HG03565 (cell line): ENCODE results near the gene SH3PXD2B.
"Not testable (repeated sequence)": the region's sequence is repeated elsewhere in the genome, so short reads cannot be mapped to it uniquely, and the experiment has no call there.

ENCODE experiments used
- ATAC-seq: cut with Tn5 transposase; IDR thresholded peaks from one replicate; pipeline ENCODE4 v1.9.1; 2021; ENCODE audit warnings: mild to moderate bottlenecking, moderate library complexity; ENCODE audit not compliant: unreplicated experiment

The SH3PXD2B gene

DNA sequence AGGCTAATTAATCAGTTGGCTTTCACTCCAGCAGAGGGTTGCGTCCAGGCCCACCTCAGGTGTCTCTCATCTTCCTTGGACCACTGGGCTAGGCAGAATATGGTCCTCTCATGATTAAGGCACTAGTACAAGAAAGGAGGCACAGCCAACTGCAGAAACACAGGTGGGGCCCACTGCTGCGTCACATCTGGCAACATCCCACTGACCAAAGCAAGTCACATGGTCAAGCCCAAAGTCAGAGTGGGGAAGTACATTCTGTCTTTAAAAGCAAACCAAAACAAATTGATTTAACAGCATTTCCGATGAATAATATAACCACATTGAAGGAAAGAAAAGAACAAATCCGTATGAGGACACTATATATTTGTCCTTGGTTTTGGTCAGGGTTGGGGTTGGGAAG lies 142.7 kb downstream of the SH3PXD2B start:
- no peak for ATAC-seq

- ATAC-seq, result no peak
Observed at GRCh38 chr5:172311026-172311425, 143.3 kb downstream of the SH3PXD2B start.

- ATAC-seq, result no peak
Observed at GRCh38 chr5:172305380-172305779, 148.9 kb downstream of the SH3PXD2B start.

DNA sequence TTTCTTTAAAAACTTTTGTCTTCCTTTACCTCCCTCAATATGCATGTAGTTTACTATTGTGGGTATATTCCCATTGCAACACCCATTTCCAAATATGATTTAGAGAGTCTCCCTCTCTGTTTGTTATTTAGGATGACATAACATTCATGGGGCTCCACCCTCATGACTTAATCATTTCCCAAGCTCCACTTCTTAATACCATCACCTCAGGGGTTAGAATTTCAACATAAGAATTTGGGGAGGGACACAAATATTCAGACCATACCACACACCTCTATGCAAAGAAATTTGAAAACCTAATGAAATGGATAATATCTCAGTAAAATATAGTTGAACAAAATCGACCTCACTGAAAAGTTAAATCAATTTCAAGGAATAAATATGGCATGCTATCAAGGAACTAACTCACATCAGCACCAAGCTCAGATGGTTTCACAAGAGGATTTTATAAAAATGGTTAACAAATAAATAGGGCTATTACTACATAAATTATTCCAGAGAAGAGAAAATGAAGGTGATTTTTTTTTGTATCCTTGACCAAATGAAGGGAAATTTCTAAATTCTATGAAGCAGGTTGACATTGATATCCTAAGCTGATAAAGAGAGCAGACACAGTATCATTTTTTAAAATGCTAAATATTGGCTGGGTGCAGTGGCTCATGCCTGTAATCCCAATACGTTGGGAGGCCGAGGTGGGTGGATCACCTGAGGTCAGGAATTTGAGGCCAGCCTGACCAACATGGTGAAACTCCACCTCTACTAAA lies 150.6 kb downstream of the SH3PXD2B start:
- no peak for ATAC-seq

GRCh38 chr5:172303162-172303561 lies 151.2 kb downstream of the SH3PXD2B start:
- ATAC-seq, result no peak

DNA sequence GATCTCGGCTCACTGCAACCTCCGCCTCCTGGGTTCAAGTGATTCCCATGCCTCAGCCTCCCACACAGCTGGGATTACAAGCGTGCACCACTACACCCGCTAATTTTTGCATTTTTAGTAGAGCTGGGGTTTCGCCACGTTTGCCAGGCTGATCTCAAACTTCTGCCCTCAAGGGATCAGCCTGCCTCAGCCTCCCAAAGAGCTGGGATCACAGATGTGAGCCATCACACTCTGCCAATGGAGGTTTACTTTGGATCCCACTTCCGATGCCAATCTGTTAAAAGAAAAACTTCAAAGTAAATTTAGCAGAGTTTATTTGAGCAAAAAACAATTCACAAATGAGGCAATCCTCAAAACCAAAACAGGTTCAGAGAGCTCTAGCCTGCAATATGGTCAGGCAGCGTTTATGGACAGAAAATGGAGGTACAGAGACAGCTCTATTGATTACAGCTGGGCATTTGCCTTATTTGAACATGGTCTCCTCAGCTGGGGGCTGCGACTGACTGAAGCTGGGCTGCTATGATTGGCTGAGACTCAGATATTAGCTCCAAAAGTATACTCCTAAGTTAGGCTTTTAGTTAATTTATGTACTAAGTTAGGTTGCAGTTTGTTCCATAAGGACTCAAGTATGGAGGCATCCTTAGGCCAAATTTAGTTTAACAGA lies 152.1 kb downstream of the SH3PXD2B start:
- ATAC-seq, result no peak

- ATAC-seq, result no peak
Observed at GRCh38 chr5:172299916-172300439, 154.3 kb downstream of the SH3PXD2B start.

- no peak for ATAC-seq
Observed at GRCh38 chr5:172294831-172295230, 159.5 kb downstream of the SH3PXD2B start.

DNA sequence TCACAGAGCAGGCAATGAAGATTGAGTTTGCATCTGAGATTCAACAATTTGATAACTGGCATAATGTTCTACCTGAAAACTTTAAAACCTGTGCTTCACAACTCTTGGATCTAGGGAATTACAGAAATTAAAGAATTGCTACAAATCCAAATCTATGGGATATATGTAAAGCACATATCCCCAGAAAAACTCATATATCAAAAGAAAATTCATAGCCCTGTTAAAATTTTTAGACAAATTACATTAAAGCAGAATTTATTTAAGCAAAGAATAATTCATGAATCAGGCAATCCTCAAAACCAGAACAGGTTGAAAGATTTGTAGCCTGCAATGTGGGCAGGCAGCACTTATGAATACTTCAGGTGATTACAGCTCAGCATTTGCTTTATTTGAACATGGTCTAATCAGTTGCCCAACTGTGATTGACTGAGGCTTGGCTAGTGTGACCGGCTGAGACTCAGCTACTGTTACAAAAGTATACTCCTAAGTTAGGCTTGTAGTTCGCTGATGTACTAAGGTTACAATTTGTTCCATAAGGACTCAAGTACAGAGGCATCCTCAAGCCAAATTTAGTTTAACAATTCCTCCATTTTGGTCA lies 160.5 kb downstream of the SH3PXD2B start:
- no peak for ATAC-seq

DNA sequence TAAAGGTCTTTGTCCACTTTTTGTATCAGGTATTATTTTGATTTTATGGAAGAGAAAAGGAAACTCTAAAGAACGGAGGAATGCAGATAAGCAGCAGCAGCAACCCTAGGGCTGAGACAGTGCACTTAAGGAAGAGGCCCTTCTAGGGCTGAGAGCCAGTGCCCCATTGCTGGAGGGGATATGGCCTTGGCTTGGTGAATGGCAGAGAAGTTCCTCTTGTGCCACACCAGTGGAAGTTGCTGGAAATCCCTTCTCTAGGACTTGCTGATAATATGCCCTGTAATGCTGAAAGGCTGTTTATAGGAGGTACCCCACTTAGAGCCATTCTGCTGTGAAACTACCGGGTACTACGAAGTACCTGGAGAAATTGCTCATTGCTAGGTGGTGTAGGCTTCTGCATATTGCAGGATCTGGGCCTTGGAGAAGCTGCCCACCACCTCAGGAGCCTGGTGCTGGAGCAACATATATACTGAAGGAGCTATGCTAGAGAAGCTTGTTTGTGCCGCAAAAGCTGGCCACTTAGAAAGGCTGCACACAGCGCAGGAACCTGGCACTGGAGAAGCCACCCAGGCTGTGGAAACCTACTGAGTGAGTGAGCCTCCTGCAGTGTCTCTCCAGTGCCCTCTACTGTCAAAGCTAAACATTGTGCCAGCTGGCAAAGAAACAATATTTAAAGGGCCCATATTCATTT lies 161.1 kb downstream of the SH3PXD2B start:
- ATAC-seq, result peak; percentile 64

DNA sequence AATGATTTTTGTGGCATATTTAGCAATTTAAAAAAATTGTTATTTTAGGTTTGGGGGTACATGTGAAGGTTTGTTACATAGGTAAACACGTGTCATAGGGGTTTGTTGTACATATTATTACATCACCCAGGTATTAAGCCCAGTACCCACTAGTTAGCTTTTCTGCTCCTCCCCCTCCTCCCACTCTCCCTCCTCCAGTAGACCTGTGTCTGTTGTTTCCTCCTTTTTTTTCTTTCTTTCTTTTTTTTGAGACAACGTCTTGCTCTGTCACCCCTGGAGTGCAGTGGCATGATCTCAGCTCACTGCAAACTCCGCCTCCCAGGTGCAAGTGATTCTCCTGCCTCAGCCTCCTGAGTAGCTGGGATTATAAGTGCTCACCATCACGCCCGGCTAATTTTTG lies 162.5 kb downstream of the SH3PXD2B start:
- ATAC-seq, result not testable (repeated sequence)

GRCh38 chr5:172288465-172288864 lies 165.9 kb downstream of the SH3PXD2B start:
- no peak for ATAC-seq

GRCh38 chr5:172287140-172287539 lies 167.2 kb downstream of the SH3PXD2B start:
- ATAC-seq, result not testable (repeated sequence)

DNA sequence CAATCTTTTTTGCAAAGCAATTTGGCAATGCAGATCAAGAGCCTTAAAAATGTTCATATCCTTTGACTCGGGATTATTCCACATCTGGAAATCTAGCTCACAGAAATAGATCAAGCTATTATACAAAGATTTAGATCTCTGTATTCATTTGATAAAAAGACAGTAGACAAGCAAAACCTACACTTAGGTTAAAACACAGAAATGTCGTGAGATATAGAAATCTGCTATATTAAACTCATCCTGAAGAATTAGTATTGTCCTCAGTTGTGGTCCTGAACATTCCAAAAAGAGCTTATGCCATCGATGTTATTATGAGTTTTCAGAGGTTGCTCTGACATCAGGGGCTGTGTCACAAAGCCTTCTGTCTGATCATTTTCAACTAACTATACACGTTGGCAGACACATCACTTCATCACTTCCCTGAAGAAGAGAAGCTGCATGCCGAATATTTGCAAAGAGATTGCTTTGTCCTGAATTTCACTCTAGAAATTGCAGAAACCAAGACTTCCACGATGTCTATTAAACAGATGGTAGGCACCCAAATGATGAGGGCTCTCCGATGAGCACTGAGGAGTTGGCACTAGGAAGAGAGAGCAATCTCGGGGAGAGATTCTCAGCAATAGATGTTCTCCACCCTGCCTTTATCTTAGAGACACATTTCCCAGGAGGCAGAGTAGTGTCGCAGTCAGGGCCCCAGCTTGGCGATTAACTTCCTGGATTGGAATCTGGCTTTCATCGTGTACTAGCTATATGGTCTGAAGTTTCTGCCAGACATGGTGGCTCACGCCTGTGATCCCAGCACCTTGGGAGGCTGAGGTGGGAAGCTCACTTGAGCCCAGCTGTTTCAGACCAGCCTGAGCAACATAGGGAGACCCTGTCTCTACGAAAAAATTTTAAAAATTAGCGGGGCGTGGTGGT lies 168.8 kb downstream of the SH3PXD2B start:
- ATAC-seq, result no peak

DNA sequence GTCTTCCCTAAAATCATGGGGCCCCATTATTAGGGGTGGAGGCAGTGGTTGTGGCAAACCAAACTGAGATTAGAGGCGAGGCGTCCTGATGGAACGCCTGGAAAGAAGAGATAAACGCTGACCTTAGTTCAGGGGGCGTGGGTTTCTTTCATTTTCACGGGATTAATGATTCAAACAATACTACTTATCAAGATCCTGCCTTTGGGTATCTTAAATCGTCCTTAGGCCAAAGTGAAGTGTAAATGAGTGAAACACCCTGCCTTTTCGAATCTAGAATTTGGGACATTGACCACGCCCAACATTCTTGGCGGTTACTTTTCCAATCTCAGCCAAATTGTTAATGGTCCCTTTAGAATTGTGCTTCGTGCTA lies 169.7 kb downstream of the SH3PXD2B start:
- ATAC-seq, result no peak

DNA sequence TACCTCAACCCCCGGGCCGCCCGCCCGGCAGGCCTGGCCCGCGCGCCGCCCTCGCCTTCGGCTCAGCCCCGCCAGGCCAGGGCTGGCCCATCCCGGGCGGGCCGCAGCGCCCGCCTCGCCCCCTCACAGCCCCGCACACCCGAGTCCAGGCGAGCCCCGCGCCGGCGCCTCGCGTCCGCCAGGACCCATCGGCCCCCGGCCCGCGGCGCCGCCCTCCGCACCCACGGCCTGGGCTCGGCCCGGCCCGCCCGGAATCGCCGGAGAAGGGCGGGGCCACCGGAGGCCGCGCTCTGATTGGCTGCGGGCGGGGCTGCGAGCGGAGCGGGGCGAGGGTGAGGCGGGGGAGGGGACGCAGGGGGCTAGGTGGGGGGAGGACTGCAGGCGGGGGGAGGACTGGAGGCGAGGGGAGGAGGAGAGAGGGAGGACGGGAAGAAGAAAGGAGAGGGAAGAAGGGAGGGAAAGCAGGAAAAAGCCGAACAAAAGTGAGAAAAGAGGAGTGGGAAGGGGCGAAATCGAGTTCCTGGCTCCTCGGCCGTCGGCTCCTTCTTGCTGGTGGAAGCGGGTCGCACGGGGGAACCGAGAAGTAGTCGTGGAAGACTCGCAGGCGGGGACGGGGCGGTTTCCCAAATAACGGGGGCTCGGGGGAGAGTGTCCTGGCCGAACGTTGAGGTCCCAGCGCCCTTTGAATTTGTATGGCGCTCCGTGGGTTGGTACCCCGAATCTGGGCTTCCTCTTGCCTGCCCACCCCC lies 170.3 kb downstream of the SH3PXD2B start:
- ATAC-seq, result peak; percentile 67

- peak; percentile 78 for ATAC-seq
Observed at GRCh38 chr5:172283020-172283861, 171.1 kb downstream of the SH3PXD2B start, which contains the start of gene UBTD2. TSS of gene UBTD2 (minus strand) at chr5:172283764. CDS start at chr5:172283665, 99 bp downstream.

DNA sequence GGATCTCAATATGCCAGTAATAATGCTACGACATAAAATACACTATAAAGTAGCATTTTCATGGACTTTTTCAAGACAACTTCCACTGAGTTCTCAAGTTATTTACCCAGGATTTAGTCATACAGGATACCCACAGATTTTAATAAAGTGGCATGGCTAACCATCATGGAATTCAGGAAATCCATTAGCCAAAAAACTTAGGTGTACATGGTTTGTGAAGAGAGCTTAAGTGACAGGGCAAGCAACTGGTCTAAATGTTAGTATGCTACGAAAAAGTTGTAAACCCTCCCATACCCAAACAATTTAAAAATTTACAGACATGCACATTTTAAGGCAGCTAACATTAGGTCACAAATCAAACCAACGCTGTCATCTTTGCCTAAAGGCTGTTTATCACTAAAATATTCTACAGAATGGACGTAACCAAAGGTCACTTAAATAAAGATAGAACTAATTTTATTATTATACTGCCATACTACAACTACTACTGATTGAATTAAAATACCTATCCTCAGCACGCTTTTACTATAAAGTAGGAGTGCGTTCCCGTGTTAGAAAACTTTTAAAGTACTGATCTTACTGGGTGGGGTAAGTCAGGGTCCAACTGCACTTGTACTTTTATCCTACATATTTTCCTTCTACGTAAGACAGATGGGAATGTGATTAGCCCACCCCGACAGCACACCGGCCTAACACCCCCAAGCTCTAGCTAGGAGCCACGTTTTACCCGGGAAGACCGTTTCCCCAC lies 171.9 kb downstream of the SH3PXD2B start:
- ATAC-seq, result no peak
